GM12874 (cell line): ENCODE measurements around the gene SLC26A2.

Experiments
- CTCF ChIP-seq: IDR thresholded peaks from 2 replicates; pipeline ENCODE4 v1.5.1; 2011; ENCODE audit warnings: low read depth, mild to moderate bottlenecking, control low read depth, low read length, moderate library complexity; ENCODE audit not compliant: insufficient read depth

Gene SLC26A2

DNA sequence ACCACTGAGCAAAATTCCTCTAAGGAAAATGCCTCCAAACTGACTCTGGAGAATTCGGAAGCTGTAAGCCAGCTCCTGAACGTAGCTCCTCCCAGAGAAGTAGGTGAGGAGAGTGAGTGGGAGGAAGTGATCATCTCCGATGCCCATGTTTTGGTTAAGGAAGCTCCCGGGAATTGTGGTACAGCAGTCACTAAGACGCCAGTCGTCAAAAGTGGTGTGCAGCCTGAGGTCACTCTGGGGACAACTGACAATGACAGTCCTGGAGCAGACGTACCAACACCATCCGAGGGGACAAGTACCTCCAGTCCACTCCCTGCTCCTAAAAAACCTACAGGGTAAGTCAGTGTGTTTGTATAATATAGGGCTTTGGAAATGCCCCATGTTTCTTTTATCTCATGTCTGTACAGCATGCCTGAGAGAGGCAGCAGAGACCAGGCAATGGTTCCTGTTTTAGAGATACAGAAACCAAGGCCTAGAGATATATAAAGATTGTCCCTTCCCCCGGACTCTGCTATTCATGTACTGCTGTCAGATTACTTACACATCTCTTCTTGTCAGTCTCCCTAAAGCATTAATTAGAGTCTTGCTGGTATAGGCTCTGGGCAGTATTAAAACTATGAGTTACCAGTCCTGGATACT, 63.9 kb downstream of the SLC26A2 start:
- TF ChIP-seq CTCF = no peak

DNA sequence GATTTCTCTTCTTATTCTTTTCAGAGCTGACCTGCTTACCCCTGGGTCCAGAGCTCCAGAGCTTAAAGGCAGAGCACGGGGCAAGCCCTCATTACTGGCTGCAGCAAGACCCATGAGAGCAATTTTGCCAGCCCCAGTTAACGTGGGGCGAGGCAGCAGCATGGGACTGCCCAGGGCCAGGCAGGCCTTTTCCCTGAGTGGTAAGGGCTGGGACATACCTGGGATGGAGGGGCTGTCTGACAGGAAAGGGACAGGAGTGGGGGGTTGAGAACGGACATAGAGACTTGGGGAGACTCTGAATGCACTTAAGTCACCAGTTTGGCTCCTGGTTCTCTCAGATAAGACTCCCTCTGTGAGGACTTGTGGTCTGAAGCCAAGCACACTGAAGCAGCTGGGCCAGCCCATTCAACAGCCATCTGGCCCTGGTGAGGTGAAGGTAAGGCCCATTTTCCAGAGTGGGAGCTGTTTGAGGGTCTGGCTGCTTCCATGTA, 66.2 kb downstream of the SLC26A2 start:
- no peak for TF ChIP-seq CTCF

- TF ChIP-seq CTCF = no peak
Observed at GRCh38 chr5:150033334-150033733, 72.8 kb downstream of the SLC26A2 start.

DNA sequence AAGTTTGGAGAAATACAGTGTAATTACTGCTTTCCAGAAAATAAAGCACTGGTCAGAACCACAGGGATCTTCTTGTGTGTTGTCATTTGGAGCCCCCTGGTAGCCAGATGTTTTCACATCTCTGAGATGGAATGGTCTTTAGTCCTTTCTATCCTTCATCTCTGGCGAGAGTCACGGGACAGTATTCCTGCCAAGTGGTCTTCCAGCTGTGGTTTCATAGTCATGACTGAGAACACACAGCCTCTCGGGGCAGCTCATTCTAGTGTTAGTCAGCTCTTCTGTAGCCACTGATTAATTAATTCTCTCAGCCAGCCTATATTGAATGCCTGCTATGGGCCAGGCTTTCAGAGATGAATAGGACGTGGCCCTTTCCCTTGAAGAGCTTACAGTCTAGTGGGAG, 74.1 kb downstream of the SLC26A2 start:
- no peak for TF ChIP-seq CTCF

DNA sequence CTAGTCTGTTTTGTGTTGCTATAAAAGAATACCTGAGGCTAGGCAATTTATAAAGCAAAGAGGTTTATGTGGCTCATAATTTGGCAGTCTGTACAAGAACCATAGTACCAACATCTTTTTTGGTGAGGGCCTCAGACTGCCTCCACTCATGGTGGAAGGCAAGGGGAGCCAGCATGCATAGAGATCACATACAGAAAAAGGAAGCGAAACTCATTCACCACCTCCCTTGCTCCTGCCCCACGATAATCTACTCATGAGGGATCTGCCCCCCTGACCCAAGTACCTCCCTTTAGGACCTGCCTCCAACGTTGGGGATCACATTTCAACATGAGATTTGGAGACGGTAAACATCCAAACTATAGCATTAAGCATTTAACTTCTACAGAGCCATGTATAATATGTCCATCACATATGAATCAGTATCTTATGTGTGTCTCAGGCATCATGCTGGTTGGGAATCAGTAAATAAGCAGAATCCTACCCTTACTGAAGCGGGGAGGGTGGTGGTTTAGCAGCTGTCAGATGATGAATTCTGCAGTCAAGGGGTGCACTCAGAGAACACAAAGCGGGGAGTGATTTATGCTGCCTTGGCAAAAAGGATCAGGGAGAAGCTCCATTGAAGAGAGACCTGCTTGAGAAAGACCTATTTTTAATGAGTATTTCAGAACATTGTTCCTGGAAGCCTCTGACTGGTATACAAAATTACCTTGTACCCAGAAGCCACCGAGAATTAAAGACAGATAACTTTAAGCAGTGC, 74.8 kb downstream of the SLC26A2 start:
- no peak for TF ChIP-seq CTCF

DNA sequence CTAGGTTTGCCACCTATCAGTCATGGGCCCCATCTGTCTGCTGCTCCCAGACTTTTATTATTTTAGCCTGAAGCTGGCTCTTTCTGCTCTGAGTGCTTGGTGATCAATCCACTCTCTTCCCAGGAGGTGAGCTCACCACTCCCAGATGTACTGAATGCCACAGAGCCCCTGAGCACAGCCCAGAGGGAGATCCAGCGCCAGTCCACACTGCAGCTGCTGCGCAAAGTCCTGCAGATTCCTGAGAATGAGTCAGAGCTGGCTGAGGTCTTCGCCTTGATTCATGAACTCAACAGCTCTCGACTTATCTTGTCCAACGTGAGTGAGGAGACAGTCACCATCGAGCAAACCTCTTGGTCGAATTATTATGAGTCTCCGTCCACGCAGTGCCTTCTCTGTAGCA, 76.0 kb downstream of the SLC26A2 start:
- TF ChIP-seq CTCF = no peak
